ENCODE measurements around the gene PLXNA1. TPM values are rescaled to one million over a fixed set of nuclear protein-coding genes. Genes with fewer than 3 reads are reported as not detected.

Gene PLXNA1
- total and polyA plus RNA-seq, 9 of the 15 experiments (the other 6 are each of a cell fraction or from before 2014, with no cell fraction given): 0.23 to 59.9 (median 16.8) TPM

- peak; percentile 81 for TF ChIP-seq ZNF592 (IDR thresholded peaks at IDR 0.05)
- TF ChIP-seq MEIS2 (IDR thresholded peaks at IDR 0.05; ENCODE audit: partially characterized antibody): no peak
- peak; percentile 58; the same call in 1 of the 2 replicates for TF ChIP-seq ZNF511 (CRISPR knock-in tag; IDR thresholded peaks at IDR 0.05)
- TF ChIP-seq ZNF780A (CRISPR knock-in tag; IDR thresholded peaks at IDR 0.05): no peak
- peak; percentile 51 for TF ChIP-seq CCNT2 (IDR thresholded peaks at IDR 0.05; ENCODE audit: borderline replicate concordance, extremely low read depth, insufficient read length, low read depth, low read length)
- TF ChIP-seq ZBTB33 (CRISPR knock-in tag; IDR thresholded peaks at IDR 0.05): 0 out of 2 replicates have a peak, but pooled peaks have one; percentile 27
- TF ChIP-seq DMBX1 (CRISPR knock-in tag; IDR thresholded peaks at IDR 0.05; ENCODE audit: borderline replicate concordance): peak; percentile 74
- TF ChIP-seq NR2C2 (CRISPR knock-in tag; IDR thresholded peaks at IDR 0.05): 0 out of 2 replicates have a peak, but pooled peaks have one; percentile 20
- peak; percentile 30; the same call in 1 of the 2 replicates for TF ChIP-seq NR2C2 (tag; IDR thresholded peaks at IDR 0.05)
- peak in 2 of 3 experiments; percentile 14 to 24 for TF ChIP-seq YY1 (IDR thresholded peaks at IDR 0.05; ENCODE audit: borderline replicate concordance in 1 of 3, control insufficient read depth in 1 of 3, extremely low read depth in 1 of 3, insufficient read depth in 3 of 3, insufficient read length in 1 of 3, insufficient replicate concordance in 2 of 3, low read depth in 1 of 3, low read length in 2 of 3)
- peak; percentile 80 for TF ChIP-seq ZFX (CRISPR knock-in tag; IDR thresholded peaks at IDR 0.05)
- TF ChIP-seq PTBP1 (IDR thresholded peaks at IDR 0.05; ENCODE audit: low read depth, low read length): peak; percentile 85; the same call in 1 of the 2 replicates
- no peak for TF ChIP-seq SIRT6 (IDR thresholded peaks at IDR 0.05; ENCODE audit: low read depth, low read length)
- TF ChIP-seq ZNF165 (CRISPR knock-in tag; IDR thresholded peaks at IDR 0.05; ENCODE audit: borderline replicate concordance): no peak
- TF ChIP-seq ARID3A (IDR thresholded peaks at IDR 0.05; ENCODE audit: borderline replicate concordance, low read depth, low read length): no peak
- TF ChIP-seq SREBF2 (CRISPR knock-in tag; IDR thresholded peaks at IDR 0.05): no peak
- peak; percentile 93 for TF ChIP-seq FIP1L1 (IDR thresholded peaks at IDR 0.05; ENCODE audit: low read depth, low read length, poor library complexity, severe bottlenecking)
These were observed at the start of gene PLXNA1 (continued) for GRCh38 chr3:126982471-126983175.

Data from K562 (cell line).